Prostate gland (tissue), 2 donors: ENCODE results near the gene P2RX1. TPM values are rescaled to one million over a fixed set of nuclear protein-coding genes. Genes with fewer than 3 reads are reported as not detected.

ENCODE experiments used
- DNase-seq: peaks from one replicate; pipeline ENCODE4 v3.0.0-alpha.2; 2019; ENCODE audit warnings: low spot score
- H3K27ac ChIP-seq, 2 donors: fragments of 200-600 bp; sonication (generic); 2 replicates each; pipeline ENCODE4 v1.5.1; 2017 to 2019
- H3K27me3 ChIP-seq: fragments of 200-600 bp; sonication (generic); replicated peaks from 2 replicates; pipeline ENCODE4 v1.5.1; 2019; ENCODE audit not compliant: insufficient read depth
- H3K36me3 ChIP-seq, 2 donors: fragments of 200-600 bp; sonication (generic); 1 replicate in 1 of 2; 2 replicates in 1 of 2; pipeline versions ENCODE4 v1.5.1 to v1.8.1; 2017 to 2019
- H3K4me1 ChIP-seq: fragments of 200-600 bp; sonication (generic); replicated peaks from 2 replicates; pipeline ENCODE4 v1.5.1; 2019
- H3K4me3 ChIP-seq, 2 donors: fragments of 200-600 bp; sonication (generic); 2 replicates each; pipeline ENCODE4 v1.5.1; 2017 to 2019
- H3K9me3 ChIP-seq: fragments of 200-600 bp; sonication (generic); 2 replicates; pipeline ENCODE4 v1.5.1; 2017
- POLR2A ChIP-seq: fragments of 450-650 bp; IDR thresholded peaks from one replicate; pipeline ENCODE4 v1.6.1; 2016; ENCODE audit warnings: antibody characterized with exemption, mild to moderate bottlenecking
- POLR2AphosphoS5 ChIP-seq: sonication (generic); formaldehyde crosslinking; IDR thresholded peaks from one replicate; pipeline ENCODE4 v1.6.1; 2017; ENCODE audit warnings: antibody characterized with exemption
- WGBS: methylation state at CpG from one replicate; pipeline ENCODE4 v1.1.5; 2018; 5-methylcytosine and 5-hydroxymethylcytosine counted together
- intact Hi-C: fragments of 100-400 bp; cut with DNase I; formaldehyde crosslinking; loops from one replicate; pipeline ENCODE4 v1.14.2; 2022
- total RNA-seq, 2 donors: library from RNA; depleted of rRNA; stranded (reverse); fragments of >200 nt; gene quantifications; one replicate each; pipeline ENCODE4 v1.1.0, GENCODE V29; 2016
- TF ChIP-seq, protein P1 (sequence below), 4 experiments: fragments of 200-600 bp in 2 of 4; fragments of 450-650 bp in 2 of 4; sonication (generic) in 2 of 4; IDR thresholded peaks; 1 replicate in 3 of 4; 2 replicates in 1 of 4; pipeline ENCODE4 v1.5.1; 2016 to 2019; ENCODE audit warnings: antibody characterized with exemption in 4 of 4, mild to moderate bottlenecking in 2 of 4, moderate library complexity in 2 of 4

P2RX1 gene
- total RNA-seq, 2 donors from 2014 or later = 3.8 to 22.5 TPM

DNA sequence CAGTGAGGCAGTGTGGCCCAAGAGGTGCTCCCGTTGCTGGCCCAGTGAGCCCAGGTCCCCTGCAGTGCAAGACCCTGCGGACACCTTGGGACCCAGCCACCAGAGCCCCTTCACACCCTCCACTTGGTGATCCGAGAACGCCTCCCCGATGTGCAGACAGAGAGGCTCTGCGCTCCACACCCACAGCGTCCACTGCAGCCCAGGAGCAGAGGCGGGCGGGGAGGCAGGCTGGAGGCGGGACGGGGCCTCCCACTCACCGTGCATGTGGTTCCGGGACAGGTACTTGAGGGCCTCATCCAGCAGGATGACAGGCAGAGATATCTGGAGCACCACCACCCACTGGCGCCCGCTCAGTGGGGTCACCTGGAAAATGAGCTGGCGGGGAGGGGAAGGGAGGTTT, 12.1 kb upstream of the P2RX1 start:
- WGBS = 78% methylated on average over 15 of the region's 16 CpGs
- intact Hi-C loops = no loop called here

DNA sequence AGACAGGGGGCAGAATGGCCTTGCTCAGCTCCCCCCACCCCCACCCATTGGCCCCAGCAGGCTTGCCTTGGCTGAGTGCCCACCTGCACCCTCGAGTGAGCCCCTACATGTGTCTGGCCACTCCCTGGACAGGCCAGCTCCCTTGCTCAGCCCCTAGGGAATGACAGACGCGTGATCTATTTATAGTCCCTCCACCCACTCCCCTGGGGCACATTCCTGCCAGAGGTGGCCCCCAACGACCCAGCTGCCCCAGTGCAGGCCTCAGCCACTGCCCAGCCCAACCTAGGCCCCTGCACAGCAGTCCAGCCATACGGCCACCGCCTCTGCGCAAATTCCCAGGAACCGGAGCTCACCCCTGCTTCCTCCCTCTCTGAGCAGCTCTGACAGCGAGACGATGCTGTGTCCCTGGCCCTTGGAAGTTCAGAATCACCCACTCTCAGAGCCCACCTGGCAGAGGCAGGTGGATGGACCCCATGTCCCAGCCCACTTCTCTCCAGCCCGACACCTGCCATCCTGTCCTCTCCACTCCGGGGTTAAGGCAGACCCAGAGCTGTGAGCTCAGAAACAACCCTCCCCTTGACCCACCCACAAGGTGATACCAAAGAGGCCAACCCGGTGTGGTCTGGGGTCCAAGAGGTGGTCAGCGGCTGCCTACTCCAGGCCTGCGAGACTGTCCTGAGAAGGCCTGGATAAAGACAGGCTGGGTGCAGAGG, 11.5 kb upstream of the P2RX1 start:
- no peak overlapping the region for H3K4me3 ChIP-seq
- H3K9me3 ChIP-seq = no peaks in the 10 kb centered on the region
- 83% methylated on average over 15 of the region's 15 CpGs for WGBS
- DNase-seq = no peak
- no peaks in the 10 kb centered on the region for H3K4me1 ChIP-seq
- no peaks in the 10 kb centered on the region for H3K27me3 ChIP-seq
- intact Hi-C loops = no loop called here
- no peaks in the 10 kb centered on the region for H3K36me3 ChIP-seq
- TF ChIP-seq, protein P1, sequence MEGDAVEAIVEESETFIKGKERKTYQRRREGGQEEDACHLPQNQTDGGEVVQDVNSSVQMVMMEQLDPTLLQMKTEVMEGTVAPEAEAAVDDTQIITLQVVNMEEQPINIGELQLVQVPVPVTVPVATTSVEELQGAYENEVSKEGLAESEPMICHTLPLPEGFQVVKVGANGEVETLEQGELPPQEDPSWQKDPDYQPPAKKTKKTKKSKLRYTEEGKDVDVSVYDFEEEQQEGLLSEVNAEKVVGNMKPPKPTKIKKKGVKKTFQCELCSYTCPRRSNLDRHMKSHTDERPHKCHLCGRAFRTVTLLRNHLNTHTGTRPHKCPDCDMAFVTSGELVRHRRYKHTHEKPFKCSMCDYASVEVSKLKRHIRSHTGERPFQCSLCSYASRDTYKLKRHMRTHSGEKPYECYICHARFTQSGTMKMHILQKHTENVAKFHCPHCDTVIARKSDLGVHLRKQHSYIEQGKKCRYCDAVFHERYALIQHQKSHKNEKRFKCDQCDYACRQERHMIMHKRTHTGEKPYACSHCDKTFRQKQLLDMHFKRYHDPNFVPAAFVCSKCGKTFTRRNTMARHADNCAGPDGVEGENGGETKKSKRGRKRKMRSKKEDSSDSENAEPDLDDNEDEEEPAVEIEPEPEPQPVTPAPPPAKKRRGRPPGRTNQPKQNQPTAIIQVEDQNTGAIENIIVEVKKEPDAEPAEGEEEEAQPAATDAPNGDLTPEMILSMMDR (IDR thresholded peaks at IDR 0.05) = no peak
- TF ChIP-seq POLR2A = no peak
- TF ChIP-seq POLR2AphosphoS5 = no peak
- H3K27ac ChIP-seq = no peak overlapping the region

More for the DNA sequence above, 12.1 kb upstream of the P2RX1 start:
- Histone ChIP-seq H3K4me1 (no peaks in the 10 kb centered on the region), H3K27ac (no peak overlapping the region), H3K36me3 (no peaks in the 10 kb centered on the region), H3K27me3 (no peaks in the 10 kb centered on the region), H3K4me3 (no peak overlapping the region), H3K9me3 (no peaks in the 10 kb centered on the region)
- DNase-seq = no peak
- TF ChIP-seq, protein P1 (IDR thresholded peaks at IDR 0.05) = no peak
- TF ChIP-seq POLR2AphosphoS5 (no peak), POLR2A (no peak)

DNA sequence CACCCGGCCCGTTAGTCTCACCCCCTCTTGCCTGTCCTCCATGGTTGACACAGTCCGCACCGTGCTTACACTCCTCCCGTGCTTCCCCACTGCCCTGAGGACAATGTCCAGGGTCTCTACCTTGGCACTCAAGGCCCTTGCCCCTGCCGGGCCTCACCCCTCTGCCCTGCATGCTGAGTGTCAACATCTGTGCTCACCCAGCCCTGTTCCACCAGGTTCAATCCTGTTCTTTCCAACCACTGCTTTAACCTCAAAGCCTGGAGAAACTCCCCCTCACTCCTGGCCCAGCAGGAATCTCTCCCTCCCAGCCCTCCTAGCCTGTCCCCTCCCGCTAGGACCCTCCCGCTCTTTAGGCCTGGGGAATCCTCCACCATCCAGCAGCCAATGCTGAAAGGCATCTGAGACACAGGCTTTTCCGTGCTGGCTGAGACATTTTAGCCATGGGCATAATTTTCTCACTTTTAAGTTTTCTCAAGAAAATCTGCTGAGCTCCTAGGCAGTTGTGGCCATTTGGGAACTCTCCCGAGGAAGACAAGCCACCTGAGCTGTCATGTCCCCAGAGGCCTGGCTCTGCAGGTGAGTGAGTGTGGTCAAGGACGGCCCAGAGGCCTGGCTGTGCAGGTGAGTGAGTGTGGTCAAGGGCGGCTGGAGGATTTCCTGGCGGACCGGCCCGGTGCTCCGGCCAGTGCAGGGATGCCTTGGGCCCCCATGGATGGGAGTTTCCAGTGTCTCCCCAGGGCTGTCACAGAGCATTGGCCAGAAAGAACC, 10.8 kb upstream of the P2RX1 start:
- TF ChIP-seq POLR2AphosphoS5 = no peak
- TF ChIP-seq, protein P1 (IDR thresholded peaks at IDR 0.05) = no peak
- no peak for TF ChIP-seq POLR2A
- no peak for DNase-seq
- Histone ChIP-seq H3K9me3 (no peaks in the 10 kb centered on the region), H3K27ac (no peak overlapping the region), H3K4me3 (no peak overlapping the region), H3K27me3 (no peaks in the 10 kb centered on the region), H3K4me1 (no peaks in the 10 kb centered on the region), H3K36me3 (no peaks in the 10 kb centered on the region)
- WGBS = 86% methylated on average over 16 of the region's 16 CpGs
- intact Hi-C loops = no loop called here

DNA sequence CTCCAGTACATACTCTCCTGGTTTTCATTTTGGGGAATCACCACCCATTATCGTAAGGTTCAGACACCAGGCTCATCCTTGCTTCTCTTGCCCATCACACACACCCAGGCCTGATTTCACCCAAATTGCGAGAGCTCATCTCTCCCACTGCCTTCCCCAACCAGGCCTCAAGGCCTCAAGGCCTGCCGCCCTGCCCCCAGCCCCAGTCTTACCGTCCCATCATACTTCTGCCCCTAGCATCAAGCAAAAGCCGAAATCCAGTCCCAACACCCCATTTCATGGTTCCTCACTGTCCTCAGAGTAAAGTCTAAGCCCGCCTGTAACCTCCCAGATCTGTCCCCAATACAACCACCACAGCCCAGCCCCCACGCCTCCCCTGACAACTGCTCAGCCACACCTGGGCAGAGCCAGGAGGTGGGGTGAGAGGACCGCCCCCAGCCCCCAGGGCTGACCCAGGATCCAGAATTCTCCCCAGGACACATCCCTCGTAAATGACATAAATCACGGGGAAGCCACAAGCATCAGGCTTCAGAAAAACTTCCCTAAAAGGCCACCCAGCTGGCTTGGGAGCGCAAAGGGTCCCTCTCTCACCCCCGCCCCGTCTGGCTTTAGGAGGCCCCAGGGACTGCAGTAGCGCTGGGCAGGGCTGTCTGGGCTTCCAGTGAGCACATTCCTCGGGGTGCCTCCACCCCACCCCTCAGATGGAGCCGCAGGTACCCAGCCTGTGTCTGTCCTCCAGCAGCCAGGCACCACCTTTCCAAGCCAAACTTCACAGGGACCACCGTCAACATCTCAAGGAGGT, 9.6 kb upstream of the P2RX1 start:
- H3K4me3 ChIP-seq = no peak overlapping the region
- H3K9me3 ChIP-seq = no peaks in the 10 kb centered on the region
- TF ChIP-seq POLR2AphosphoS5 = no peak
- TF ChIP-seq POLR2A = no peak
- TF ChIP-seq, protein P1 (IDR thresholded peaks at IDR 0.05) = no peak
- no peaks in the 10 kb centered on the region for H3K36me3 ChIP-seq
- WGBS = 73% methylated on average over 17 of the region's 17 CpGs
- no peaks in the 10 kb centered on the region for H3K27me3 ChIP-seq
- H3K27ac ChIP-seq = no peak overlapping the region
- intact Hi-C loops = no loop called here
- no peak for DNase-seq
- H3K4me1 ChIP-seq = no peaks in the 10 kb centered on the region
